A549 (cell line): Measurements from ENCODE around the gene ZNF580. TPM values are rescaled to one million over a fixed set of nuclear protein-coding genes. Genes with fewer than 3 reads are reported as not detected.
A peak's percentile ranks its signal among the peaks of the same experiment; 100 is the strongest.

ENCODE experiments used
- ATAC-seq, 2 experiments: fragments of 200-7000 bp in 1 of 2; fragments of >200 bp in 1 of 2; cut with Nextera tagmentation in 1 of 2; cut with Tn5 transposase in 1 of 2; 3 replicates each; pipeline versions ENCODE4 v1.8.0 to v1.9.1; 2018 to 2020; ENCODE audit warnings: mild to moderate bottlenecking in 1 of 2, moderate library complexity in 1 of 2
- CTCF ChIA-PET: fragments of 300-600 bp; sonication (Branson Sonifier 250); formaldehyde crosslinking; extraction: SDS; loops from one replicate; lab custom pipeline; 2021; ENCODE audit warnings: antibody characterized with exemption, inconsistent platforms; lab: Yijun Ruan, JAX
- POLR2A ChIA-PET: fragments of 350-600 bp; formaldehyde crosslinking; extraction: SDS; loops from one replicate; lab custom pipeline; 2021; ENCODE audit warnings: antibody characterized with exemption, inconsistent platforms; lab: Yijun Ruan, JAX
- DNase-seq, 2 experiments: peaks; one replicate each; pipeline versions ENCODE4 v3.0.0 to v3.0.0-alpha.2; 2011 to 2016; ENCODE audit warnings: low read depth in 1 of 2, low spot score in 1 of 2
- FAIRE-seq: peaks from 2 replicates; lab custom pipeline; 2011; peaks lifted over from hg19 to GRCh38; lab: Jason Lieb, UNC
- H3K27ac ChIP-seq, 2 experiments: fragments of >200 bp; sonication (Bioruptor Twin); formaldehyde crosslinking; 3 replicates each; pipeline ENCODE4 v1.5.1; 2016 to 2017
- H3K4me1 ChIP-seq: fragments of >200 bp; sonication (Bioruptor Twin); formaldehyde crosslinking; 3 replicates; pipeline ENCODE4 v1.6.1; 2016
- H3K4me2 ChIP-seq: fragments of >200 bp; sonication (Bioruptor Twin); formaldehyde crosslinking; 3 replicates; pipeline ENCODE4 v1.6.1; 2016
- H3K4me3 ChIP-seq: fragments of >200 bp; sonication (Bioruptor Twin); formaldehyde crosslinking; 3 replicates; pipeline ENCODE4 v1.5.1; 2016
- H3K9me3 ChIP-seq: fragments of >200 bp; sonication (Bioruptor Twin); formaldehyde crosslinking; 3 replicates; pipeline ENCODE4 v1.6.1; 2016
- BHLHE40 ChIP-seq: IDR thresholded peaks from 2 replicates; pipeline ENCODE4 v1.6.1; 2012; ENCODE audit warnings: low read depth, low read length, inconsistent platforms
- CBX2 ChIP-seq: fragments of 200-600 bp; sonication (generic); IDR thresholded peaks from 2 replicates; pipeline ENCODE4 v1.6.1; 2016; ENCODE audit warnings: low read depth, mild to moderate bottlenecking, borderline replicate concordance
- CHD2 ChIP-seq: fragments of 150-350 bp; IDR thresholded peaks from 2 replicates; pipeline ENCODE4 v1.6.1; 2014; ENCODE audit warnings: low read length; ENCODE audit not compliant: partially characterized antibody
- CHD4 ChIP-seq: fragments of 200-600 bp; sonication (generic); IDR thresholded peaks from 2 replicates; pipeline ENCODE4 v1.6.1; 2016; ENCODE audit warnings: antibody characterized with exemption, mild to moderate bottlenecking, borderline replicate concordance
- EHMT2 ChIP-seq: fragments of 200-600 bp; sonication (generic); IDR thresholded peaks from 2 replicates; pipeline ENCODE4 v1.6.1; 2016; ENCODE audit warnings: antibody characterized with exemption, low read depth, mild to moderate bottlenecking, moderate library complexity
- FOXS1 ChIP-seq: fragments of 250-450 bp; sonication (Bioruptor Pico); IDR thresholded peaks from 2 replicates; pipeline ENCODE4 v1.5.0; 2020; ENCODE audit warnings: mild to moderate bottlenecking, moderate library complexity
- HOXA7 ChIP-seq: fragments of 250-450 bp; sonication (Bioruptor Pico); IDR thresholded peaks from 2 replicates; pipeline ENCODE4 v1.5.0; 2020; ENCODE audit warnings: mild to moderate bottlenecking, moderate library complexity
- JUN ChIP-seq, 2 experiments: fragments of >200 bp; sonication (Bioruptor Twin); formaldehyde crosslinking; IDR thresholded peaks; 2 replicates in 1 of 2; 3 replicates in 1 of 2; pipeline ENCODE4 v1.6.1; 2016 to 2017
- JUNB ChIP-seq: fragments of >200 bp; sonication (Bioruptor Twin); formaldehyde crosslinking; IDR thresholded peaks from 2 replicates; pipeline ENCODE4 v1.6.1; 2016
- KDM5A ChIP-seq: fragments of 200-600 bp; sonication (generic); IDR thresholded peaks from 2 replicates; pipeline ENCODE4 v1.6.1; 2016; ENCODE audit warnings: antibody characterized with exemption, mild to moderate bottlenecking
- MAZ ChIP-seq: fragments of 150-350 bp; IDR thresholded peaks from 2 replicates; pipeline ENCODE4 v1.6.1; 2014; ENCODE audit warnings: antibody characterized with exemption, low read depth, low read length, borderline replicate concordance
- NFE2L2 ChIP-seq: fragments of 150-350 bp; conservative IDR thresholded peaks from 2 replicates; pipeline ENCODE4 v1.6.1; 2014; ENCODE audit warnings: low read length
- NPAS2 ChIP-seq: fragments of 250-450 bp; sonication (Bioruptor Pico); IDR thresholded peaks from 2 replicates; pipeline ENCODE4 v1.8.0; 2022; ENCODE audit warnings: mild to moderate bottlenecking, moderate library complexity, borderline replicate concordance
- NR3C1 ChIP-seq: fragments of >200 bp; sonication (Bioruptor Twin); formaldehyde crosslinking; IDR thresholded peaks from 3 replicates; pipeline ENCODE4 v1.6.1; 2017
- PBX3 ChIP-seq: IDR thresholded peaks from 2 replicates; pipeline ENCODE4 v1.6.1; 2012
- POLR2AphosphoS2 ChIP-seq: conservative IDR thresholded peaks from 2 replicates; pipeline ENCODE4 v1.6.1; 2012; ENCODE audit warnings: low read length, improper control_type of control experiment, inconsistent platforms
- ZC3H11A ChIP-seq: fragments of 450-650 bp; IDR thresholded peaks from 2 replicates; pipeline ENCODE4 v1.6.1; 2014; ENCODE audit warnings: antibody characterized with exemption, mild to moderate bottlenecking
- ZNF302 ChIP-seq: fragments of 250-450 bp; sonication (Bioruptor Pico); IDR thresholded peaks from 2 replicates; pipeline ENCODE4 v1.9.0; 2021; ENCODE audit warnings: inconsistent platforms, mild to moderate bottlenecking, moderate library complexity
- ZSCAN20 ChIP-seq: fragments of 250-450 bp; sonication (Bioruptor Pico); IDR thresholded peaks from 2 replicates; pipeline ENCODE4 v1.8.0; 2022; ENCODE audit warnings: mild to moderate bottlenecking, moderate library complexity
- WGBS: methylation state at CpG from one replicate; pipeline ENCODE4 v1.1.6; 2017; ENCODE audit errors: missing lambda C conversion rate; 5-methylcytosine and 5-hydroxymethylcytosine counted together
- polyA plus RNA-seq, 4 experiments: library from polyadenylated mRNA; depleted of rRNA in 3 of 4; stranded (reverse); fragments of >200 nt; fragmentation: RNase III in 1 of 4; extraction: RNeasy Plus Mini Kit Qiagen cat#74134 plus additional on column Dnase treatment in 1 of 4; gene quantifications; 2 replicates in 3 of 4; 3 replicates in 1 of 4; pipeline ENCODE4 v1.2.3, GENCODE V29; 2011 to 2017

The ZNF580 gene
- polyA plus RNA-seq, 2 of the 4 experiments (the other 2 are of a cell fraction), result 9.2 to 52.8 TPM

GRCh38 chr19:55619286-55619685, 21.5 kb upstream of the ZNF580 start:
- 84% methylated on average over 3 of the region's 3 CpGs for WGBS
- H3K4me3 ChIP-seq, result no peak overlapping the region
- TF ChIP-seq NPAS2 (CRISPR knock-in tag), result no peak
- TF ChIP-seq ZC3H11A, result no peak
- TF ChIP-seq PBX3, result 0 out of 2 replicates have a peak, but pooled peaks have one; percentile 25
- 0 out of 3 replicates have a peak, but pooled peaks cover 4% of the 10 kb centered on the region for H3K4me1 ChIP-seq
- FAIRE-seq, result peak; percentile 63
- CTCF ChIA-PET, result interaction anchor here (1.2 to 24.9 kb wide), 6 partner anchors 10 to 327 kb away, joined by 6 to 363 read pairs (median 52); partner anchors contain the start of gene ZNF865
- no peaks in the 10 kb centered on the region for H3K9me3 ChIP-seq
- POLR2A ChIA-PET, result interaction anchor here (0.7 kb wide), 1 partner anchor 95 kb away, joined by 11 read pairs; no protein-coding TSS in a partner anchor
- H3K27ac ChIP-seq, result no peak overlapping the region
- no peak for DNase-seq
- no peak overlapping the region for H3K4me2 ChIP-seq
- ATAC-seq, result no peak

DNA sequence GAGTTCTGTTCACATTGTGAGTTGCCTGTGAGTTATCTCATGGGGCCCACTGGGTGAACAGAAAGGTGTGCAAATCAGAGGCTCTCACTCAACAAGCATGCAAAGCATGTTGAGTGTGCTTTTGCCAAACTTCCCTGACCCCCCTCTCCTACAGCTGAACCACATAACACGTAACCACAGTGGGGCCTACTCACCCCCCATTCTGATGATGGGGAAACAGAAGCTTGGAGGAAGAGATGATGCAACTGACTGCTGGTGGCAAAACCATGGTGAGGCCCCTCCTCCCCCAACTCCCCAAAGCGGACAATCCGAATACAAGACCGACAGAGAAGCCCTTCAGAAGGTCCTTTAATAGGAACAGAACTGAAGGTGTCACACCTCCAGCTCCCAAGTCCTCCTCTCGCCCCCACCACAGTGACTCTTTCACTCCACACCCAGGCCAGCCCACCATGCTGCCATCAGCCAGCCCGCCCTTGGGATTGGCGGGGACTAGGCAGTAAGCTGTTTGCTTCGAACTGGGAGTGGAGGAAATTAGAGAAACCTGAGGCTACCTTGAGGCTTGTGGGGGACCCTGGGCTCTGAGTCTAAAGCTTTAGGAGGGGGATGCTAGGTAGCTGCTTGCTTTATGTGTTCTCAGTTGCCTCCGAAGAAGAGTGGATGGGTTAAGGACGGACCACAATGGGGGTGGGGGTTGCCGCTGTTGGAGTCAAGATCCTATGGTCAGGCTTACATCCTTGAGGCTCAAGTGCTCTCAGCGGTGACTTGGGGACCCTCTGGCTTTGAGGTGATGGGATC, 20.2 kb upstream of the ZNF580 start:
- 96% methylated on average over 12 of the region's 12 CpGs for WGBS
- Histone ChIP-seq H3K9me3 (no peaks in the 10 kb centered on the region), H3K4me3 (no peak overlapping the region), H3K4me1 (0 out of 3 replicates have a peak, but pooled peaks cover 7% of the 10 kb centered on the region), H3K4me2 (no peak overlapping the region), H3K27ac (no peak overlapping the region)
- POLR2A ChIA-PET, result interaction anchor here (1.0 kb wide), 1 partner anchor 15 kb away, joined by 5 read pairs; the partner anchor contains the start of gene ZNF865
- no peak for DNase-seq
- TF ChIP-seq HOXA7 (CRISPR knock-in tag), result no peak
- TF ChIP-seq NR3C1, result no peak
- TF ChIP-seq ZNF302 (CRISPR knock-in tag), result no peak
- TF ChIP-seq ZSCAN20, result no peak
- TF ChIP-seq EHMT2, result no peak
- peak; percentile 77; the same call in 1 of the 2 replicates for TF ChIP-seq POLR2AphosphoS2
- TF ChIP-seq CHD2, result no peak
- TF ChIP-seq CBX2, result no peak
- CTCF ChIA-PET, result interaction anchor here (1.0 to 24.9 kb wide), 8 partner anchors 11 to 479 kb away, joined by 3 to 363 read pairs (median 7); partner anchors contain the start of gene ZNF865
- ATAC-seq, result no peak
- FAIRE-seq, result no peak

- no peak for FAIRE-seq
- TF ChIP-seq NFE2L2 (no peak), JUNB (no peak), KDM5A (no peak), BHLHE40 (no peak), ZNF302 (CRISPR knock-in tag) (no peak), FOXS1 (CRISPR knock-in tag) (no peak), JUN (IDR thresholded peaks at IDR 0.05) (no peak), CHD4 (no peak), MAZ (no peak)
- TF ChIP-seq, all 56 proteins: peak for 0
- H3K9me3 ChIP-seq, result no peaks in the 10 kb centered on the region
- no peak overlapping the region for H3K27ac ChIP-seq
- ChIA-PET POLR2A (interaction anchor here (1.0 kb wide), 1 partner anchor 15 kb away, joined by 5 read pairs; the partner anchor contains the start of gene ZNF865), CTCF (interaction anchor here (1.0 to 24.9 kb wide), 6 partner anchors 11 to 480 kb away, joined by 3 to 363 read pairs (median 52); partner anchors contain the start of gene ZNF865)
- WGBS, result 91% methylated on average over 9 of the region's 9 CpGs
- no peak overlapping the region for H3K4me3 ChIP-seq
- ATAC-seq (0 out of 6 replicates have a peak, but pooled peaks of 1 of the 2 experiments have one; percentile 6), DNase-seq (no peak)
- 0 out of 3 replicates have a peak, but pooled peaks cover 7% of the 10 kb centered on the region for H3K4me1 ChIP-seq
- H3K4me2 ChIP-seq, result no peak overlapping the region
These were observed 19.6 kb upstream of the ZNF580 start for GRCh38 chr19:55621205-55621672.
